Right lobe of liver (tissue), 4 donors: ENCODE measurements around the gene NEK9.
A peak's percentile ranks its signal among the peaks of the same experiment; 100 is the strongest.

Experiments used
- POLR2A ChIP-seq: fragments of 450-650 bp; IDR thresholded peaks from one replicate; pipeline ENCODE4 v1.6.1; 2017; ENCODE audit warnings: antibody characterized with exemption, mild to moderate bottlenecking
- TF ChIP-seq, protein P1 (sequence below), 4 donors: fragments of 200-600 bp in 3 of 4; fragments of 450-650 bp in 1 of 4; IDR thresholded peaks; one replicate each; pipeline versions ENCODE4 v1.5.1 to v1.8.0; 2016 to 2022; ENCODE audit warnings: antibody characterized with exemption in 4 of 4, mild to moderate bottlenecking in 2 of 4
- donor health status: DM: no; HTN: no; CAD: no.
- donor health status: DM: no; HTN: no; CAD: no.
- donor health status: DM: no; HTN: yes; CAD: no.

DNA sequence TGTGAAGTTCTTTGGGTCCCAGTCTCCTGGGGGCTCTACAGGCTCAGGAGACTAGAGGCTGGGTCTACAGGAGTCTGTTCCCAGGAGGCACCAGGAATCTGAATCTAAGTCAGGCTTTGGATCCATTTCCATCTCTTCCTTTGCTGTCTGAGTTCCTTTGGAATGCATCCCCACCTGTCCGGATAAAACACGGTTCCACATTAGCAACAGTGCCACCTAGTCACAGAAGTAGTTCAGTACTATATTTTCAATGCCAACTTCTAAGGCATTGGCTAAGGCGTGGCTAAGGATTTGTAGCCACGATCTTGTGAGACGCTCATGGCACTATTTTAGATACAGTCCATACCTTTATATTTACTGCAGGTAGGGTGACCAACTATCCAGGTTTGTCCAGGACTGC, 42.3 kb downstream of the NEK9 start:
- no peak for TF ChIP-seq POLR2A
- TF ChIP-seq, protein P1, sequence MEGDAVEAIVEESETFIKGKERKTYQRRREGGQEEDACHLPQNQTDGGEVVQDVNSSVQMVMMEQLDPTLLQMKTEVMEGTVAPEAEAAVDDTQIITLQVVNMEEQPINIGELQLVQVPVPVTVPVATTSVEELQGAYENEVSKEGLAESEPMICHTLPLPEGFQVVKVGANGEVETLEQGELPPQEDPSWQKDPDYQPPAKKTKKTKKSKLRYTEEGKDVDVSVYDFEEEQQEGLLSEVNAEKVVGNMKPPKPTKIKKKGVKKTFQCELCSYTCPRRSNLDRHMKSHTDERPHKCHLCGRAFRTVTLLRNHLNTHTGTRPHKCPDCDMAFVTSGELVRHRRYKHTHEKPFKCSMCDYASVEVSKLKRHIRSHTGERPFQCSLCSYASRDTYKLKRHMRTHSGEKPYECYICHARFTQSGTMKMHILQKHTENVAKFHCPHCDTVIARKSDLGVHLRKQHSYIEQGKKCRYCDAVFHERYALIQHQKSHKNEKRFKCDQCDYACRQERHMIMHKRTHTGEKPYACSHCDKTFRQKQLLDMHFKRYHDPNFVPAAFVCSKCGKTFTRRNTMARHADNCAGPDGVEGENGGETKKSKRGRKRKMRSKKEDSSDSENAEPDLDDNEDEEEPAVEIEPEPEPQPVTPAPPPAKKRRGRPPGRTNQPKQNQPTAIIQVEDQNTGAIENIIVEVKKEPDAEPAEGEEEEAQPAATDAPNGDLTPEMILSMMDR (IDR thresholded peaks at IDR 0.05) = peak; percentile 11 to 43 (median 22)
